ENCODE results near the gene RERE. TPM values are rescaled to one million over a fixed set of nuclear protein-coding genes. Genes with fewer than 3 reads are reported as not detected.
A peak's percentile ranks its signal among the peaks of the same experiment; 100 is the strongest.

RERE gene
- polyA plus RNA-seq, 6 donors from 2014 or later: 10.7 to 50.1 (median 22.3) TPM

DNA sequence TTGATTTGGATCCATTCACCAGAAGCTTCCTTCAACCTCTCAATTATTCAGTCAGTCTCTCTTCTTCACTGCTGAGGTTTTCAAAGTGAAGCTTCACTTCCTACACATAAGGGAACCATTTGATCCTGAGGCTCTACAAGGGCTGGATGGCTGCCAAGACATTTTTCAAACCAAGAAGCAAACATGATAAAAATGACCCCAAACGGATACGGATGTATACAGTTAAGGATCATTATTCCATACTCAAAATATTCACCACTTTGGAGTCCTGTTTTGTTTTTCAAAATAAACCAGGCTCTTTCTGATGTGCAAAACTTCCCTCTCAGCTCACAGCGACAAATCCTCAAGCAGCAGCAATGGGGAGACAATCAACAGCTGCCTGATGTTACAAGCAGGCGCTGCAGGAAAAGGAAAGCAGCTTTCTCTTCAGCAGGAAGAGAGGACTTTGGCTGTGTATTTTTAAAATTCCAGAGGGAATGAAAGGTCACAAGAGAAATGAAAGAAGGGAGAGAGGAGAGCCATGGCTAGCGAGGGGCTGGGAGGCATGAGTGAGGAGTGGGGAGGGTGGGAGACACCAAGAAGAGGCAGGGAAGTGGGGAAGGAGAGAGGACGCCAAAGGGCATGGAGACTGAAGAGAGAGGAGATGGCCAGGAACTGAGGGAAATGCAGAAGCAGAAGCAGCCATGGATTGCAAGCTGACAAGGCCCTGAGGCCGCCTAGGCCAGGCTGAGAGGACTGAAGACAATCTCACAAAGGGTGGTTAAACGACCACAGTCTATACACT is 354.1 kb downstream of the RERE start:
- DNase-seq (no peak), ATAC-seq (ENCODE audit: low read depth in 2 of 2) (no peak)
- Mint-ChIP-seq H3K27me3 (no peaks in the 10 kb centered on the region), H3K4me3 (peak overlapping the region in 5 of 8 donors; percentile 9 to 77 (median 61)), H3K36me3 (peaks cover 5 to 35% of the 10 kb centered on the region in 2 donors), H3K9me3 (no peaks in the 10 kb centered on the region), H3K4me1 (peaks cover 48 to 66% (median 60%) of the 10 kb centered on the region in 3 donors), H3K27ac (peak overlapping the region; percentile 65 to 96 (median 82))

DNA sequence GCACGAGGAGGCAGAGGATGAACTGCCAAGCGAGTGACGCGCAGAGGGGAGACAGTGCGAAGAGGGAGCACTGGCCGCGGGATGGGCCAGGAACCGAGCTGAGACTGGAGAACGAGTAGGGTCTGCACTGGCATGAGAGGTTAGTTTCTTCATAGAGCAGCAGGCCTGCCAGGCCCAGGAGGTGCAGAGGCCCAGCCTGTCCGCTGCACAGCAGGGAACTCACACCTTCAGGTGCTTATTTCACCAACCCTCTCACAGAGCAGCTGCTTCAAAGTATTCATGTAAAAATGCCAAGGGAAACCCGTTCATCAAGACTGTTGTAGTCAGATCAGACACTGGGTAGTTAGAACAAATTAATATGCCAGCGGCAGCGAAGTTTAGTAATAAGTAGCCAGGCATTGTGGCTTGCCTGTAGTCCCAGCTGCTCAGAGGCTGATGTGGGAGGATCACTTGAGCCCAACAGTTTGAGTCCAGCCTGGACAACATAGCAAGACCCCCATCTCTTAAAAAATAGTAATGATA is 355.0 kb downstream of the RERE start:
- H3K4me3 Mint-ChIP-seq: peak overlapping the region in 1 of 8 donors; percentile 75
- peak overlapping the region in 4 of 6 donors; percentile 32 to 75 (median 70) for H3K27ac Mint-ChIP-seq

DNA sequence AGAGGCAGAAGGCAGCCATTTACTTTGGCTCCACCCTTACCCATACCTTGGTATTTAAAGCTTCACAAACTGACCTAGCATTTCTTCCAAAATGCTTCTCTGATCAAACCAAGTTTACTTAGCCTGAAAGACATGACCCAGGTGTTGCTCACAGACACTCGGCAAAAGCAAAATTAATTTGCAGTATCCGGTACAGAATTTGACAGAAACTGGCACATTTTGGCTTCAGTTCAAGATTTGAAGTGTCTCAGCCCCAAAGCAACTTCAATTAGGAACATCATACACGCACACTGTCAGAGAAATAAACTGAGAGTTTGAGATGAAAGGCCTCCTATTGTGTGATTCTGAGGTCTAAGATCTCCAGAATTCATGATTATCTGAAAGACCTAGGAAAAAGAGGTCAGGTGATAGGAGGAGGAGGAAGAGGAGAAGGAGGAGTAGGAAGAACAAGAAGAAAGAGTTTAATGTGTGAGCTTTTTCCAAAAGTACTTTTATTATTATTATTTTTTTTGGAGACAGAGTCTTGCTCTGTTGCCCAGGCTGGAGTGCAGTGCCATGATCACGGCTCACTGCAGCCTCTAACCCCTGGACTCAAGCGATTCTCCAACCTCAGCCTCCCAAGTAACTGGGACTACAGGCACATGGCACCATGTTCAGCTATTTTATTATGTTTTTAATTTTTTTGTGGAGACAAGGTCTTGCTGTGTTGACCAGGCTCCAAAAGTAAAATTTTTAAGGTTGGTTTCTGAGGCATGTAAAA is 355.9 kb downstream of the RERE start:
- Mint-ChIP-seq H3K4me3 (peak overlapping the region in 1 of 8 donors; percentile 7), H3K4me1 (peaks cover 59 to 75% (median 73%) of the 10 kb centered on the region in 3 donors), H3K9me3 (no peaks in the 10 kb centered on the region), H3K36me3 (peaks cover 5 to 35% of the 10 kb centered on the region in 2 donors), H3K27me3 (no peaks in the 10 kb centered on the region), H3K27ac (peak overlapping the region in 3 of 6 donors; percentile 3 to 75 (median 32))
- ATAC-seq (ENCODE audit: low read depth in 2 of 2): no peak
- no peak for DNase-seq

More for the DNA sequence above, 355.0 kb downstream of the RERE start:
- H3K9me3 Mint-ChIP-seq: no peaks in the 10 kb centered on the region
- H3K36me3 Mint-ChIP-seq: peaks cover 5 to 35% of the 10 kb centered on the region in 2 donors
- ATAC-seq (ENCODE audit: low read depth in 2 of 2) (no peak), DNase-seq (no peak)
- no peaks in the 10 kb centered on the region for H3K27me3 Mint-ChIP-seq
- peaks cover 56 to 75% (median 70%) of the 10 kb centered on the region in 3 donors for H3K4me1 Mint-ChIP-seq

DNA sequence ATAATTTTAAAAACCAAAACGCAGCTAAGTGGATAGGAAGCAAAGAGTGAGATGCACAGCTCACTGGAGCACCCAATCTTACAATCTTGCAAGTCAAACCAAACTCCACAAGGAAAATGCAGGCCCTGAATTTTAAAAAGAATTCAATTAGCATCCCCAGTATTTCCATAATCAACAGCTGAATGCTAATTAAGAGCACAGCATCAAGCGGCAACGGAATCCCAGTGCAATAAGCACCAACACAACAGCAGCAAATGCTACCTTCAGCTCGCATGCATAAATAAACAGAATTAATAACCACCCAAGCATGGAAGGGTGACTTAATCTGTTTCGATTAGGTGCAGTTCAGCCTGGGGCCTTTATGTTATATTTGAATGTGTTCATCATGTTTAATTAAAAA is 356.7 kb downstream of the RERE start:
- Mint-ChIP-seq H3K27ac (no peak overlapping the region), H3K4me3 (peak overlapping the region in 1 of 8 donors; percentile 5), H3K36me3 (peaks cover 5 to 35% of the 10 kb centered on the region in 2 donors), H3K27me3 (no peaks in the 10 kb centered on the region), H3K9me3 (no peaks in the 10 kb centered on the region), H3K4me1 (peaks cover 54 to 75% (median 70%) of the 10 kb centered on the region in 3 donors)
- ATAC-seq (ENCODE audit: low read depth in 2 of 2) (no peak), DNase-seq (no peak)

DNA sequence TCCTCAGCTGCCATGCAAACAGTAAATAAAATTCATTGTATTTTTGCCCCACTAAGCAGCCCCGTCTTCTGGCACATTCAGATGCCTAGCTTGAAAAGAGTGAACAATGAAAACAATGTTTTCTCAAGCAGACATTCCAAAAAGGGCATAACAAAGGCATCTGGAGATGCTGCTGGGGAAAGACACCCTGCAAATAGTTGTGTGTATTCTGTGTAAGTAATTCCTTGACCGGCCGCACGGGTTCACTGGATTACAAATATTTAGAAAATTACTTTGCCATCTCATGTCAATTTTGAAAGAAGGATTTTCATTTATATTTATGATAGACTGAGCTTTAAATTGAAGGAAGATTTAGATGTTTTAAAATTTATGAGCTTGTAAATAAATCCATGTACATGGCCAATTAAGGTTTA is 357.3 kb downstream of the RERE start:
- H3K27me3 Mint-ChIP-seq: no peaks in the 10 kb centered on the region
- no peaks in the 10 kb centered on the region for H3K9me3 Mint-ChIP-seq
- ATAC-seq (ENCODE audit: low read depth in 2 of 2) (no peak), DNase-seq (no peak)
- H3K4me3 Mint-ChIP-seq: no peak overlapping the region
- peak overlapping the region in 1 of 6 donors; percentile 81 for H3K27ac Mint-ChIP-seq
- peaks cover 50 to 72% (median 64%) of the 10 kb centered on the region in 3 donors for H3K4me1 Mint-ChIP-seq
- peaks cover 5 to 31% of the 10 kb centered on the region in 2 donors for H3K36me3 Mint-ChIP-seq

DNA sequence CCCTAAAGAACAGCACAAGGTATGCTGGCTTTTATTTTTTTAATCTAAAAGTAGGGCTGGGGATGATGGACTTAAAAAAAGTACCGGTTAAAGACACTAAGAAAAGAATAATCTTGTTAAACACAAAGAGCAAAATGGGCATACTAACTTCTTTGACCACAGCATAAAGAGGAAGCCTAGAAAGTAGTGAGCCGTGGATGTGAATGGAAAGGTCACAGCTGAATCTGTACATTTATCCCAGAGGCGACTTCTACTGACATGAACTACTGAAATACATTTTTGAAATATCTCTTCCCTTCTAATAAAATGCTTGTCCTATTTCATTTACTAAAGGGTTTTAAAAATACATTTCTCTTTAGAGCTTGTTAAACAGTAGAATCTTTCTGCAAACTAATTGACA is 358.8 kb downstream of the RERE start:
- Mint-ChIP-seq H3K4me1 (peaks cover 39 to 57% (median 57%) of the 10 kb centered on the region in 3 donors), H3K4me3 (peak overlapping the region in 2 of 8 donors; percentile 39 to 72), H3K27me3 (no peaks in the 10 kb centered on the region), H3K36me3 (peaks cover 5 to 21% of the 10 kb centered on the region in 2 donors), H3K9me3 (no peaks in the 10 kb centered on the region), H3K27ac (peak overlapping the region in 2 of 6 donors; percentile 12 to 29)
- DNase-seq (peak; percentile 15), ATAC-seq (ENCODE audit: low read depth in 2 of 2) (peak; percentile 48 to 65)

DNA sequence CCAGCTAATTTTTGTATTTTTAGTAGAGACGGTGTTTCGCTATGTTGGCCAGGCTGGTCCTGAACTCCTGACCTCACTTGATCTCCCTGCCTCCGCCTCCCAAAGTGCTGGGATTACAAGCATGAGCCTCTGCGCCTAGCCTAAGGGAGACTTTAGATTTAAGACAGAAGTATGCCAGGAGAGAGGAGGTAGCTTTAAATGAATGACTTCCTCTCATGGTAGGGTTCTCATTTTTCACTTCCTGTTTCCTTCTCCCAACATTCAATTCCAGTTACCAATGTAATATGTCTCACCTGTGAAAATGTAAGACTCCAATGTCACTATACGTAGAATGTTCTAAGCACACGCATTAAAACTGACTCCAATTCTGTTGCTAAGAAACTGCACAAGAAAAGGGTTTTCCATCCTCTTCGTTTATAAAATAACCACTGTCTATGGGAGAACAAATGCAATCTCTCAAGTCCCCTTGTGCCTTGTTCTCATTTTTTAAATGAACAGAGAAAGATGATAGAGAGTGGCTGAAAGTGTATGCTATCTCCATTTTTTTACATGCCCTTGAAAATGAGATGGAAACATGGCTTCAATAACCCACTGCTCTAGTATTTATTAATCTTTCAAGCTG is 359.6 kb downstream of the RERE start:
- H3K27ac Mint-ChIP-seq: peak overlapping the region in 5 of 6 donors; percentile 29 to 85 (median 68)

DNA sequence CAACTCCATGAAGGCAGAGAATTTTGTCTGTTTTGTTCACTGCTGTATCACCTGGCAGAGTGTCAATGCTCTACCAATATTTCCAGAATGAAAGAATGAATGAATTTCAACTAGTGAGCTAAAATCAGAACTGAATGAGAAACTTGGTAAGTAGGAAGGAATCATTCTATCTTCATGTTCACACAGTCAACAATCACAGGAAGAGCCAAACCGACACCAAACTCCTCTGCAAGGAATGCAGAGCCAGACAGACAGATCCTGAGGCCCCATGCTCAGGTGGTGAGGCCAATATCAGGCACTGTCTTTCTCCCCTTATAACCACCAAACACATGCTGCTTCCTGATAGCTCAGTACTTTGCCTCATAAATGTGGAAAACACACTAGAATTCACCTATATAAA is 360.4 kb downstream of the RERE start:
- DNase-seq (no peak), ATAC-seq (ENCODE audit: low read depth in 2 of 2) (no peak)
- H3K27me3 Mint-ChIP-seq: no peaks in the 10 kb centered on the region
- peak overlapping the region in 2 of 6 donors; percentile 8 to 53 for H3K27ac Mint-ChIP-seq
- no peaks in the 10 kb centered on the region for H3K9me3 Mint-ChIP-seq
- peaks cover 27 to 51% (median 44%) of the 10 kb centered on the region in 3 donors for H3K4me1 Mint-ChIP-seq
- peak overlapping the region in 2 of 8 donors; percentile 3 to 43 for H3K4me3 Mint-ChIP-seq
- H3K36me3 Mint-ChIP-seq: peaks cover 5 to 8% of the 10 kb centered on the region in 2 donors

More for the DNA sequence above, 359.6 kb downstream of the RERE start:
- Mint-ChIP-seq H3K9me3 (no peaks in the 10 kb centered on the region), H3K4me1 (peaks cover 31 to 52% (median 50%) of the 10 kb centered on the region in 3 donors), H3K36me3 (peaks cover 5 to 14% of the 10 kb centered on the region in 2 donors), H3K4me3 (peak overlapping the region; percentile 4 to 72 (median 48)), H3K27me3 (no peaks in the 10 kb centered on the region)
- DNase-seq (peak; percentile 36), ATAC-seq (ENCODE audit: low read depth in 2 of 2) (peak; percentile 89)

DNA sequence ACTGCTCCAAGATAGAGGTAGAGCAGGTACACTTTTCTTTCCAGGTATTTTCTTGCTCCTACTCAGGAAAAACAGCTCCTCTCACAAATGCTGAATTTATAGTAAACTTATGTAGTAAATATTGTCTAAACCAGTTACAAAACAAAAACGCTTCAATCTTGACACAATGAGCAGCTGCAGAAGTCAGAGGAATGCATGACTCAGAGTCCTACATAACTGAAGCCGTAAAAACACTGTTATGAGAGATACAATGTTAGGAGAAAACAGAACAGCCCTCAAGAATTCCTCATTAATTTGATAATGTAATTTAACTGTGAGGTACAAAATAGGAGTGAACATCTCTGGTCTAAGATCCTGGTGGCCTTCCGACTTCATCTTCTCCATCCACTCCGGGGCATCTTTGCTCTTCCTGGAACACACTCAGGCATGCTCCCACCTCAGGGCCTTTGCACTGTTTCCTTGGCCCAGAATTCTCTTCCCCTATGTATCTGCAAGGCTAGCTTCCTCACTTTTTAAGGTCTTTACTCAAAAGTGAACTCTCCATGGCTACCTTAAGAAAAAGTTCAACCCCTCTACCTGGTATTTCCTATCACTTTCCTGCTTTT is 361.0 kb downstream of the RERE start:
- peaks cover 3% of the 10 kb centered on the region in 2 donors for H3K36me3 Mint-ChIP-seq
- ATAC-seq (ENCODE audit: low read depth in 2 of 2) (no peak), DNase-seq (no peak)
- H3K4me3 Mint-ChIP-seq: peak overlapping the region in 1 of 8 donors; percentile 43
- H3K27ac Mint-ChIP-seq: peak overlapping the region in 4 of 6 donors; percentile 6 to 53 (median 34)
- H3K9me3 Mint-ChIP-seq: no peaks in the 10 kb centered on the region
- peaks cover 24 to 50% (median 41%) of the 10 kb centered on the region in 3 donors for H3K4me1 Mint-ChIP-seq
- no peaks in the 10 kb centered on the region for H3K27me3 Mint-ChIP-seq

DNA sequence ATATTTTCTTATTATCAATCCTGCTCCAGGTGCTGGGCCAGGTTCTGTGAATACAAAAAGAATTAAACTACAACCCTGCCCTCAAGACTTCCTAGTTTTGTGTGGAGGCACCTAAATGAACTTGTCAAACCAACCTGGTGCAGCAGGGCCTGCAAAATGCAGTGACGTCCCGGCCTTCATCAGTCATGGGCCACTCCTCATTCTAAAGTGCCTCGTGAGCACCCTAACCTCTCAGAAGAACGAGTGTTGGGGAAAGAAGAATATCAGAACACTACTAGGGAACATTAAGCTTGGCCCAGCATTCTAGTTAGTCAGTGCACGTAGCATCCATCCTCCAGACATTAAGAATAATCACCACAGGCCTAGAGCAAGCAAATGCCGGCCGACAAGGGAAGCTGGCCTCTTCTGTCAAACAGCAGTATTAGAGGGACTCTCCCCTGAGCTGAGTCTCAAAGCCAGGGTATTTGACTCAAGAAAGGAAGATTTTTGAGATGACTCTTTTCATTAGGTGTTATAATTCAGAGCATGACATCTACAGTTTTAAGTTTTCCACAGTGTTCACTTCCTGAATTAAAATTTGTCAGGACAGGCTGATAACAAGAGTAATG is 361.6 kb downstream of the RERE start:
- Mint-ChIP-seq H3K27ac (peak overlapping the region in 2 of 6 donors; percentile 57 to 59), H3K9me3 (no peaks in the 10 kb centered on the region), H3K4me3 (no peak overlapping the region), H3K4me1 (peaks cover 22 to 46% (median 37%) of the 10 kb centered on the region in 3 donors), H3K36me3 (no peaks in the 10 kb centered on the region), H3K27me3 (no peaks in the 10 kb centered on the region)
- DNase-seq: no peak
- no peak for ATAC-seq (ENCODE audit: low read depth in 2 of 2)

DNA sequence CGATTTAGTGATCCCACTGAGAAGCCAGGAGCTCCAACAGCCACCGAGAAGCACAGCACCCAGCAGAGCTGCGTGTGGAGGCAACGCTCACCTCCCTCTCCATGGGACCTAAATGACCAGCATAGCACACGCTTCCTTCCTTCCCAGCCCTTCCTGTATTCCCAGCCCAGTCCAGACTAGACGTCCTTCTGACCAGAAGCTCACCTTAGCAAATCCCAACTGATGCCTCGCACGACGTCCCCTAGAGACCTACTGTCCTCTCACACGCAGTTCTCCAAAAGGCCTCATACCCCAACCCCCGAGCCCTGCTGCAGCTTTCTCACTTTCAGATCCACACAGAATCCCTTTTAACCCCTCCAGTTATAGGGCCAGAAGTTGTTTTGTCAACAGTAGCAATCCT is 367.1 kb downstream of the RERE start:
- Mint-ChIP-seq H3K27ac (no peak overlapping the region), H3K27me3 (no peaks in the 10 kb centered on the region), H3K9me3 (no peaks in the 10 kb centered on the region), H3K36me3 (peaks cover 8 to 10% of the 10 kb centered on the region in 2 donors), H3K4me3 (no peak overlapping the region), H3K4me1 (peaks cover 7 to 17% (median 14%) of the 10 kb centered on the region in 3 donors)
- no peak for ATAC-seq (ENCODE audit: low read depth in 2 of 2)
- DNase-seq: no peak

DNA sequence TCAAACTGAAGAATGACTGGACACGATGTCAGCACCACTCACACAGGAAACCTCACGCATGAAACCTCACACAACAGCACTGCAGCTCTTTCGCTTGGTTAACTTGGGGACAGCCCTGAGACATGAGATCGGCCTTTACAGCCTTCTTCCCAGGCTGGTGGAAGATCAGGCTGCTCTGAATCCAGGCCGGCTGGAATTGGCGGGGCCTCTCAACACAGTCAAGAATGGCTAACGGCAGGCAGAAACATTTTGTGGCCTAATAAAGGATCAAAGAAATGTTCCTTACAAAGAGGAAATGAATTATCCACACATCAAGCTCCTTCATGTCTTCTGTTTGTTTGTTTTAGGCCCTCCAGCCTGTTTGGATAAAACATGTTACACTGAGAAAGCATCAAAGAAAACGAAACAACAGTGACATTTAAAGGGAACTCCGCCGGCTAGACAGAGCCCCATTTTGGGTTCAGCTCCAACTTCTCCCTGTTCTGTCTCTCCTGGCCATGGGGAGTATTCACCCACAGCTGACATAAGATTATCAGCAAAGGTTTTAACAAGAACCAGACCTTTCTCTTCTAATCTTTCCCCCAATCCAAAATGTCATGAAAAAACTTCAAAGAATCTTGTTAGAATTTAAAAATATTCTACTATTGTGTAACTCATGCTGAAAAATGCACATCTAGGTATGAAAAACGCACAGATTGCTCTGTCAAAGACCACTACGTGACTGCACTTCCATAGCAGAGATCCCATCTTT is 368.4 kb downstream of the RERE start:
- peak overlapping the region in 2 of 6 donors; percentile 39 to 89 for H3K27ac Mint-ChIP-seq
- H3K9me3 Mint-ChIP-seq: no peaks in the 10 kb centered on the region
- no peak overlapping the region for H3K4me3 Mint-ChIP-seq
- H3K27me3 Mint-ChIP-seq: no peaks in the 10 kb centered on the region
- H3K36me3 Mint-ChIP-seq: peaks cover 8 to 16% of the 10 kb centered on the region in 2 donors
- DNase-seq: no peak
- H3K4me1 Mint-ChIP-seq: peaks cover 11 to 19% (median 19%) of the 10 kb centered on the region in 3 donors
- ATAC-seq (ENCODE audit: low read depth in 2 of 2): peak in 1 of 2 donors; percentile 38

Data from naive B cell (primary cell).